NCI-H2196 (cell line): ENCODE data around the gene PARP1.
"Not testable (repeated sequence)": the region's sequence is repeated elsewhere in the genome, so short reads cannot be mapped to it uniquely, and the experiment has no call there.

Experiments used
- DNase-seq: peaks from one replicate; lab custom pipeline; 2025; ENCODE audit not compliant: unreplicated experiment; lab: John Stamatoyannopoulos, UW

The PARP1 gene

DNA sequence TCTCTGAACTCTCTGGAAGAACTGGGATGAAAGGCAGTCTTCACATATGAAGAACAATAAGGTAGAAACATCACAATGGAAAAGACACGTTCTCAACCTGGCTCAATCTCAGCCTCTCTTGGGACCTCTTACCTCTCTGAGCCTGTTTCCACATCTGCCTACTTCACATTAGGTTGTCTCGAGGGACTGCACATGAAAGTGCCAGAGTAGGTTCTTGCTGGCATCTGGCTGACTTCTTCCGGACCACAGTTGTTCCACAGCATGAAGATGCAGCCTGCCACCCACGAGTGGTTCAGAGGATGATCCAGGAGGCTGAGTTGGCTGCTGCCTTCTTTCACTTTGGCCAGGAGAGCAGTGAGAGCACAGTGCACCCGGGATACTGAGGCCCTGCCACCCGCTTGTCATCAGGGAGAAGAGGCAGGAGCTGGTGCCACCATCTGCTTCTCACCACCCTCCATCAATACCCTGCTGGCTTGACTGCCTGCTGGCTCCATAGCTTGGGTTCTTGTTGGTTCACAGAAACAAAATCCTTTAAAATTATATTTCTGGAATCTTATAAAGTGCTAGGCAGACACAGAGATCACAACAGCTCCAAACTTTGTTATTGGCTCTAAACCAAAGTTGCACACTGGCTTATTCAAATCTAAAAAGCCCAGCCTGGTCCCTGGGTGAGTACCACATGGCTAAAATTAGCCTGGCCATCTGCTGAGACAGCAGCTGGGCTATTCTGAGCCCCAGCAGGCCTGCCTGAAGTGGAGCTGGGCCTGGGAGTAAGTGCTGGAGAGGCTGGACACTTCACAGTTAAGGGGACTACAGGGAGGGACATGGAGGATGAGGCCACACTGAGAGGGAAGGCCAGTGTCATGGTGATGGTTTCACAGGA lies 52.0 kb downstream of the PARP1 start:
- no peak for DNase-seq

DNA sequence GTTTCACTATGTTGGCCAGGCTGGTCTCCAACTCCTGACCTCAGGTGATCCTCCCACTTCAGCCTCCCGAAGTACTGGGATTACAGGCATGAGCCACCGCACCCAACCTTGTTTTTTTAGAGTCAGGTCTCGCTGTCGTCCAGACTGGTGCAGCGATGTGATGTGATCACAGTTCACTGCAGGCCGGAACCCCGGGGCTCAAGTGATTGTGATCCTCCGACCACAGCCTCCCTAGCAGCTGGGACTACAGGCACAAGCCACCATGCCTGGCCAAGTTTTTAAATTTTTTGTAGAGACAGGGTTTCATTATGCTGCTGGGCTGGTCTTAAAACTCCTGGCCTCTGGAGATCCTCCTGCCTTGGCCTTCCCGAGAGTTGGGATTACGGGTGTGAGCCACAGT lies 52.9 kb downstream of the PARP1 start:
- no peak for DNase-seq

DNA sequence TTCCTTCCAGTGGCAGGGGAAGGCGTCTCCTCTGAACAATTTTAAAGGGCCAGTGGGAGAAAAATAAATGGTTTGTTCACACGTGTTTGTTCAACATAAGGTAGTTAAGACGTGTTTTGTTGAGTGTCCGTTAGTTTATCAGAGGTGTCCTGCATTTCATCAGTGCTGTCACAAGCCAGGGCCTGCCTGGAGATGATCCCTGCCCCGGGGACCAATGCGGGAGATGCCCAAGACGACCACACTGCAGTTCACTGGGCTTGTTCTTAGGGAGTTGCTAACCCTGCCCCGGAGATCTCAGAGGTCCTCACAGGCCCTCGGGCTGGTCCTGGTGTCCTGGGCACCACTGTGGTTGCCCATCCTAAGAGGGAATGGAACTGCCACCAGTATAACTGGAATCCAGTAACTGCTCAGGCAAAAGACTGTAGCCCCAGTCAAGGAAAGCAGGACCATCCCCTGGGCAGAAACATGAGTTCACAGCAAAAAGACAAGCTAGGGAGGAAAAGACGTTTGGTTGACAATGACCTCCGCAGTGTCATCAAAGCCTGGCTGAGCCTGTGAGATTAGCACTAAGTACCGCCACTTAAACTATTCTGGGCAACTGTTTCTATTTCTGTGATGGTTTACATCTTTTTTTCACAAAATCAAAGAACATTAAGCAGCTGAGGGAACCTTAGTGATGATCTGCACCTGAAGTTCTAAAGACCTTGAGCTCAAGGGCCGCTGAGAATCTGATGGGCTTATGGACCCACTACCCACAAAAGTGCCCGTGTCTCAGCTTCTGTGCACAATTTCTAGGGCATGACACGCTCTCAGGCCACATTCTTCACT lies 54.0 kb downstream of the PARP1 start:
- DNase-seq: no peak

- no peak for DNase-seq
Measured at GRCh38 chr1:226351709-226352108, 56.2 kb downstream of the PARP1 start.

DNA sequence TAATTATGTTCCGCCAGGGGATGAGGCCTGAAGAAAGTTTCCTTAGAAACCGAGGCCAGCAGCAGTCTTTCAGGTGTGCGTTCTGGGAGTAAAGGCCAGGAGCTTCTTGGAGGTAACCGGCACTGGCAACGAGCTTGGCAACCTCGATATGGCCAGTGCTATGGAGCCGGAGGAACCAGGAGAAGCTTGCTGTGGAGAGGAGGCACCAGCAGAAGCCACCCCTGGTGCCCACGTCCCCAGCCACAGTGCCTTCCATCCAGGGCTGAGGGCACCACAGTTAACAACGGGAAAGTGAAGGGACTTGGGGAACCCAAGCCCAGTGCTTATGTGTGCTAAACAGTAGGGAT lies 57.4 kb downstream of the PARP1 start:
- DNase-seq: no peak

- no peak for DNase-seq
Measured at GRCh38 chr1:226349801-226350518, 57.9 kb downstream of the PARP1 start.

DNA sequence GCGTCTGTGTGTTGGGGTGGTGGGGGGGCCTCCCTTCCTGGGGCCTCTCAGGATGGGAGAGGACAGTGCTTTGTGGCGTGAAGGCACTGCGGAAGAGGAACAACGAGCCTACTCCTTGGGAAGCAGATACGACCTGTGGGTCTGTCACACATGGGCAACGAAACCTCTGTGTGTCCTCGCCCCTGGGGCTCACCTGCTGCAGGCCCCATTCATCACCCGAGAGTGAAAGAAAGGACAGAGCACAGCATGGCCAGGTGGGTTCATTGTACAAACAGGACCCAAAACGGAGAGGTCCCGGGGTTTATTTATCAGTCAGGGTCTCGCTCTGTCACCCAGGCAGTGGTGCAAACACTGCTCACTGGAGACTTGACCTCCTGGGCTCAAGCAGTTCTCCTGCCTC lies 58.8 kb downstream of the PARP1 start:
- DNase-seq: no peak

- no peak for DNase-seq
Measured at GRCh38 chr1:226344441-226345259, 63.2 kb downstream of the PARP1 start.

- DNase-seq: no peak
Measured at GRCh38 chr1:226342656-226343055, 65.2 kb downstream of the PARP1 start.

DNA sequence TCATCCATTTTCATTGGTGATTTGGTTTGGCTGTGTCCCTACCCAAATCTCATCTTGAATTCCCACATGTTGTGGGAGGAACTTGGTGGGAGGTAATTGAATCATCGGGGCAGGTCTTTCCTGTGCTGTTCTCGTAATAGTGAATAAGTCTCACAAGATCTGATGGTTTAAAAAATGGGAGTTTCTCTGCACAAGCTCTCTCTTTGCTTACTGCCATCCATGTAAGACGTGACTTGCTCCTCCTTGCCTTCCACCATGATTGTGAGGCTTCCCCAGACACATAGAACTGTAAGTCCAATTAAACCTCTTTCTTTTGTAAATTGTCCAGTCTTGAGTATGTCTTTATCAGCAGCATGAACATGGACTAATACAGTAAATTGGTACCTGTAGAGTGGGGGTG lies 67.8 kb downstream of the PARP1 start:
- not testable (repeated sequence) for DNase-seq

DNA sequence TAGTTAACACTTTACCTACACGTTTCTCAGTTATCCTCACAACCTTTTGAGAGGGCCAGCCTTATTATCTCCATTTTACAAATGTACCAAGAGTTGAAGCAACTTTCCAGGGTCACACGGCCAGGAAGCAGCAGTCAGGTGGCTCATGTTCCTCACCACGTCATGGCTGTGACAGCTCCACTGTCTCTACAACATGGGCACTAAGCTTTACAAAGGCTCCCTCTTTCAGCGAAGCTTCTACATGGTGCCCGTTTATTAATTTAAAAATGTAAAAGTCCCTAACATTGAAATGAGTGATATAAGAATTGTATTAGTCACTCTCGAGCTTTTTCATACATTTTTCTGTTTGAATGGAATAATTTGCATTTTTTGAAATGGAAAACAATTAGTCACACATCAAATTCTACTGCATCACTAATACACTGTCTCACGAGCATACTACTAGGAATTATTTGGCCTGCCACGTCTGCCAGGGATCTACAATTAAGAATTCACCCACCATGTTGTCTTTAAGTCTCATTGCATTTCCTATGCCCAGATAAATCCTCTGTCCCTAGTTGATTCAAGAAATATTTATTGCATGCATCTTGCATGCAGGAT lies 70.5 kb downstream of the PARP1 start:
- no peak for DNase-seq

DNA sequence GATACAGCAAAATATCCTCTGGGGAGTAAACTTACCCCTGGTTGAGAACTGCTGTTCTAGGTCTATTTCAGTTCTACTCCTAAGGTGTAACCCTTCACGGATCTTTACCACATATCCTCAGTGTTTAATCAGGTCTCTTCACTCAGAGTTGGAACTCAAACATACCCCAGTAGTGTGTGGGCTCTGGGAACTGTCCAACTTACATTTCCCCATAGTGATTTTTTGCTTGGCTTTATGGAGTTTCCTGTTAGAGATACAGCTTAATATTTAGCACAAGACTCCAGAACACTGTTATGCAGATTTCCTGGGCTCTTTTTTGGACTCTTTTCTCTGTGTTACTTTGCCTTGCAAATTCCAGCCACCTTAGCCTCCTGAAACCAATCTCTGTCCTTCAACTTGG lies 72.2 kb downstream of the PARP1 start:
- no peak for DNase-seq

DNA sequence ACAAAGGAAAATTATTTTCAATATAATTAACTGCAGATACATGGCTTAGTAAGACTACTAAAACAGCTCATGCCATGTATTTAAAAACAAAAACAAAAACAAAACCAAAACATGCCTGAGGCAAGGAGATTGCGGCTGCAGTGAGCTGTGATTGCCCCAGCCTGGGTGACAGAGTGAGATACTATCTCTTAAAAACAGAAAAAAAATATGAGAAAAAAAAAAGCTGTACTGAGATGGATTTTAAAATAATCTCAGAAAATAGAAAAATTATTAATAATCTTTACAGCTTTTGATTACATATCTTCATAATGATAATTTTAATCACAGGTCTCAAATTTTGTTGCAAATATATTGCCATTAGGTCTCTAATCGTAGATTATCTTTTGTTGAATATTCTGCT lies 74.9 kb downstream of the PARP1 start:
- no peak for DNase-seq

GRCh38 chr1:226329237-226329636 lies 78.7 kb downstream of the PARP1 start:
- DNase-seq: no peak

- no peak for DNase-seq
Measured at GRCh38 chr1:226327761-226328162, 80.1 kb downstream of the PARP1 start.

GRCh38 chr1:226325178-226325577 lies 82.7 kb downstream of the PARP1 start:
- no peak for DNase-seq

DNA sequence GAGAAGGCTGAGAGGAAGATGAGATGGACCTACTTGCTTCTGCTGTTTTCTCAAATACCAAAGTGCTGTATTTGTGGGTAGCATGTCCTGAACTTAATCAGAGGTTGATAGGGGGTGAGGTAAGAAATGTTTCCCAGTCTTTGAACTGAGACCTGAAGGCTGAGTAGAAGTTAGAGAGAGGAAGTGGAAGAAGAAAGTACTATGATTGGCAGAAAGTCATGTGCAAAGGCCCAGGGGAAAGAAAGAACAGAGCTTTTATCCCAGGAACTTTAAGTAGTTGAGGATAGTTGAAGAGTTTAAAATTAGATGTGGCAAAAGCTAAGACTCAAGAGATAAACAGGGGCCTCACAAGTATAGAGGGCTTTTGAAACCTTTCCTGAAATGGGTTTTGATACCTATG lies 83.4 kb downstream of the PARP1 start:
- no peak for DNase-seq

GRCh38 chr1:226322986-226323385 lies 84.9 kb downstream of the PARP1 start:
- no peak for DNase-seq

GRCh38 chr1:226320930-226321329 lies 87.0 kb downstream of the PARP1 start:
- no peak for DNase-seq

DNA sequence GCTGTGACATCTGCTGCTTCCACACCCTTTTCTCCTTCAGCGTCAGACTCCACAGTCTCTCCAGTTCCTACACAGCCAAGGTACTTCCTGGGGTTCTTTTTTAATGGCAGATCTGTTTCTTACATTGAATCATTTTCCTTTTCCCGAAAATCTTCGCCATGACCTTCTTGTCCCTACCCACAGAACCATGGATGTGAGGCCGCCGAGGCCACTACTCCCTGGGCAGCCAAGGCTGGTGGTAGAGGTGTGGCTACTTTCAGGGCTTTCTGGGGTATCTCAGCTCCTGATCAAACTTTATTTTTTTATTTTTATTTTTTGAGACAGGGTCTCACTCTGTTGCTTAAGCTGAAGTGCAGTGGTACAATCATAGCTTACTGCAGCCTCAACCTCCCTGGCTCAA lies 89.4 kb downstream of the PARP1 start:
- no peak for DNase-seq
